PC-9 (cell line): ENCODE measurements around the gene PRRT2.

Source experiments
- EZH2 ChIP-seq: fragments of 200-600 bp; sonication (generic); IDR thresholded peaks from 2 replicates; pipeline ENCODE4 v1.8.0; 2017; ENCODE audit warnings: antibody characterized with exemption, low read depth
- TF ChIP-seq, protein P1 (sequence below): fragments of 200-600 bp; sonication (generic); conservative IDR thresholded peaks from 2 replicates; pipeline ENCODE4 v1.6.1; 2017; ENCODE audit warnings: mixed run types, antibody characterized with exemption, mild to moderate bottlenecking, moderate library complexity

GRCh38 chr16:29814592-29814991 lies 2.6 kb downstream of the PRRT2 start:
- TF ChIP-seq, protein P1, sequence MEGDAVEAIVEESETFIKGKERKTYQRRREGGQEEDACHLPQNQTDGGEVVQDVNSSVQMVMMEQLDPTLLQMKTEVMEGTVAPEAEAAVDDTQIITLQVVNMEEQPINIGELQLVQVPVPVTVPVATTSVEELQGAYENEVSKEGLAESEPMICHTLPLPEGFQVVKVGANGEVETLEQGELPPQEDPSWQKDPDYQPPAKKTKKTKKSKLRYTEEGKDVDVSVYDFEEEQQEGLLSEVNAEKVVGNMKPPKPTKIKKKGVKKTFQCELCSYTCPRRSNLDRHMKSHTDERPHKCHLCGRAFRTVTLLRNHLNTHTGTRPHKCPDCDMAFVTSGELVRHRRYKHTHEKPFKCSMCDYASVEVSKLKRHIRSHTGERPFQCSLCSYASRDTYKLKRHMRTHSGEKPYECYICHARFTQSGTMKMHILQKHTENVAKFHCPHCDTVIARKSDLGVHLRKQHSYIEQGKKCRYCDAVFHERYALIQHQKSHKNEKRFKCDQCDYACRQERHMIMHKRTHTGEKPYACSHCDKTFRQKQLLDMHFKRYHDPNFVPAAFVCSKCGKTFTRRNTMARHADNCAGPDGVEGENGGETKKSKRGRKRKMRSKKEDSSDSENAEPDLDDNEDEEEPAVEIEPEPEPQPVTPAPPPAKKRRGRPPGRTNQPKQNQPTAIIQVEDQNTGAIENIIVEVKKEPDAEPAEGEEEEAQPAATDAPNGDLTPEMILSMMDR: no peak
- TF ChIP-seq EZH2: no peak
